ENCODE results near the gene IPO5.
A peak's percentile ranks its signal among the peaks of the same experiment; 100 is the strongest.

Gene IPO5

DNA sequence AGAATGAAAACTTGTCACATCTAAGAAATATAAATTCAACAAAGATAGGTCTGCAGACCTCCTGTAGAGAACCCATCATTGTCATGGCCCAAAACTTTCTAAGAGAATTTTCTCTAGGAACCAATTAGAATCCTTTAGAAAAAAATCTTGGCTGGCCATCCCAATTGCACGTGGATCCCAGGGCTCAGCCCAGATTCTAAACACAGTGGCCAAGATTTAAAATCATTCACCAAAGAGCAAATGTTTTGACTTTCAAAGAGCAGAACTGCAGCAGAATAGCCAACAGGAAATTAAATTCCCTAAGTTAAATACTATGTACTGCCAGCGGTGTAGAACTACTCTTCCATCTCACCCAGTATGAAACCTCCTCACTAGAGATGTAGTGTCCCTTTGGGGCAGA lies 21.3 kb downstream of the IPO5 start:
- TF ChIP-seq PAX5 (IDR thresholded peaks at IDR 0.05; ENCODE audit: insufficient read depth, low read length, severe bottlenecking) (no peak), POLR2A (IDR thresholded peaks at IDR 0.05; ENCODE audit: low read depth, low read length) (no peak), SPI1 (IDR thresholded peaks at IDR 0.05; ENCODE audit: low read depth, low read length) (no peak), POU2F2 (IDR thresholded peaks at IDR 0.05; ENCODE audit: low read depth, low read length) (no peak), POLR2AphosphoS5 (IDR thresholded peaks at IDR 0.05; ENCODE audit: low read depth, low read length) (no peak), TAF1 (IDR thresholded peaks at IDR 0.05; ENCODE audit: low read depth, low read length) (no peak)
- DNase-seq (ENCODE audit: insufficient read length, low spot score) (no peak), FAIRE-seq (no peak)

DNA sequence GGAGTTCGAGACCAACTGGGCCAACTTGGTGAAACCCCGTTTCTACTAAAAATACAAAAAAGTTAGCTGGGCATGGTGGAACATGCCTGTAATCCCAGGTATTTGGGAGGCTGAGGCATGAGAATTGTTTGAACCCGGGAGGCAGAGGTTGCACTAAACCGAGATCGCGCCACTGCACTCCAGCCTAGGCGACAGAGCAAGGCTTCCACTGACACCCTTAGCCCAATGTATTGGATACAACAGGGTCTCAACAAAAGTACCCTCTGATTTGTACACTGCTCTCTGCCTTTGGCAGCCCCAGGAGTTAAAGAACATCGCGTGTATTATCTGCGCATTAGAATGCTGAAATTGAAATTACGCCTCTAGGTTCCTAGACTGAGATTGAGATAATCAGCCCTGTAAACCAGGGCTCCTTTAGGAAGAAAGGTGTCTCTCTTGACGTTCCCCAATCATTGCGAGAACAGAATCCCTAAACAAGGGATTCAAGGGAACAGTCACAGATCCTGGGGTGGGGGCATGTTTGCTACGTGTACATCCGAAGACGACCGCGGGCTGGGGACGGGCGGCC lies 21.9 kb downstream of the IPO5 start:
- TF ChIP-seq SPI1 (IDR thresholded peaks at IDR 0.05; ENCODE audit: low read depth, low read length) (no peak), TAF1 (IDR thresholded peaks at IDR 0.05; ENCODE audit: low read depth, low read length) (no peak), POU2F2 (IDR thresholded peaks at IDR 0.05; ENCODE audit: low read depth, low read length) (no peak), POLR2AphosphoS5 (IDR thresholded peaks at IDR 0.05; ENCODE audit: low read depth, low read length) (no peak), PAX5 (IDR thresholded peaks at IDR 0.05; ENCODE audit: insufficient read depth, low read length, severe bottlenecking) (no peak), POLR2A (IDR thresholded peaks at IDR 0.05; ENCODE audit: low read depth, low read length) (no peak)
- no peak for DNase-seq (ENCODE audit: insufficient read length, low spot score)
- no peak for FAIRE-seq

DNA sequence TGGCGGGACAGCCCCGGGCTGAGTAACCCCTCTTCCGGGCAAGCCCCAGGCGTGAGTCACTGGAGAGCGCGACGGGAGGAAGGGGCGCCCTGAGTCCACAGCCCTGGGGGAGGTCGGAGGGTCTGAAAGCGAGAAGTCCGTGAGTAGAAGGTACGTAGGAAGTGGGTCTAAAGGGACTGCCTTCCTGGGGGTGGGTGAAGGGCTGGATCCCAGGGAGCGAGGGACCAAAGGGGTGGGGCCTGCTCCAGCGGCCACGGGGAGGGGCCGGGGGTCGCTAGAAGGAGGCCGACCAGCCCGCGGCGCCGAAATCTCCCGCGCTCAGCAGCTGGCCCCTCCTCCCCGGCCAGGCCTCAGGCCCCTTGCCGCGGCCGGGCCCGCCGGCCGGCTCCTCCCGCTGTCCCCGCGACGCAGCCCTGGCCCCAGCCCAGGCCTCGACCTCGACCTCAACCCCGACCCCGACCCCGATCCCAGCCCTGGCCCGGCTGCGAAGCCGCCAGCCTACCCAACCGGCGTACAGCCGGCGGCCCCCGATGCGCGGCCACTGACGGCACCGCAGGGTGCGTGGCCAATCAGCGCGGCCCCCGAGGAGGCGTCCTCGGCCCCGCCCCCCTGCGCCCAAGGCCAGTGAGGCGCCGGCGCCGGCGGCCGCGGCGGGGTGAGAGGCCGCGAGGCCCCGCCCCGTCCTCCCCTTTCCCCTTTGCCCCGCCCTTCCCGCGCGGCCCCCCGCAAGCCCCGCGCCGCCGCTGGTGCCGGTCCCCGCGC lies 22.6 kb downstream of the IPO5 start:
- DNase-seq (ENCODE audit: insufficient read length, low spot score) = peak; percentile 94
- FAIRE-seq = peak; percentile 99
- TF ChIP-seq TAF1 (IDR thresholded peaks at IDR 0.05; ENCODE audit: low read depth, low read length) (no peak), SPI1 (IDR thresholded peaks at IDR 0.05; ENCODE audit: low read depth, low read length) (no peak), POLR2AphosphoS5 (IDR thresholded peaks at IDR 0.05; ENCODE audit: low read depth, low read length) (peak; percentile 44; the same call in 1 of the 2 replicates), POU2F2 (IDR thresholded peaks at IDR 0.05; ENCODE audit: low read depth, low read length) (0 out of 2 replicates have a peak, but pooled peaks have one; percentile 30), POLR2A (IDR thresholded peaks at IDR 0.05; ENCODE audit: low read depth, low read length) (peak; percentile 77)

DNA sequence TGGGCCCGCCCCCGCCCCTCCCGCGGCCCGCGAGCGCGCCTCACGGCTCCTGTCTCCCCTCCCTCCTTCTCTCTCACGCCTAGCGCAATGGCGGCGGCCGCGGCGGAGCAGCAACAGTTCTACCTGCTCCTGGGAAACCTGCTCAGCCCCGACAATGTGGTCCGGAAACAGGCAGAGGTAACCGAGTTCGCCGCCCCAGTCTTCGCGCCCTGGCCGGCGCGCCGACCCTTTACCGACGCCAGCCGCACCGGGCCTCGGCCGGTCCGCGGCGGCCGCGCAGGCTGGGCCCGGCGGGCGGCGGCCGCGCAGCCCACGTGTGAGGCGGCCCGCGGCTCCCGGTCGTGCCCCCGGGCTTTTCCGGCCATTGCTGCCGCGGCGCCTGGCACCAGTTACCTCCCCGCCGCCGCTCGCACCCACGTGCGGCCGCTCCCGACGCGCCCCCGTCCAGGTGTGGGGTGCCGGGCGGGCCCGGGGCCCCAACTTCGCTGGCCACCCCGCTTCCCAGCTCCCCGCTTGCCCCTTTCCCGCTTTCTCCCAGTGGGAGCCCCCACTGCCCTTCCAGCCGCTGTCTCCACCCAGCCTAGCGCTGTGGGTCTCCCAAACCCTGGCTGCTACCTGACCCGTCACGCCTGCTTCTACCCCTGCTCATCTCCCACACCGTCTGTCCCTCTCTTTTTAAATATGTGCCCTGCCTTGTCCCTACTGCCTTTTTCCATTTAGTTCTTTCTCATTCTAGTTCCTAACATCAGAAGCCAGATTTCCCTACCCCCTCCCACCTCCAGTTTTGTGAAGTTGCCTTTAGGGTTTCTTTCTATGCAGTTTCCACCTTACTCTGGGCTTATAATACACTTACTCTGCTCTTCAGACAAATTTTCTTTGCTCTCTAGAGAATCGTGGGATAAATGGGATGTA lies 23.4 kb downstream of the IPO5 start:
- TF ChIP-seq PAX5 (IDR thresholded peaks at IDR 0.05; ENCODE audit: insufficient read depth, low read length, severe bottlenecking) (no peak), TAF1 (IDR thresholded peaks at IDR 0.05; ENCODE audit: low read depth, low read length) (peak; percentile 30; the same call in 1 of the 2 replicates), SPI1 (IDR thresholded peaks at IDR 0.05; ENCODE audit: low read depth, low read length) (no peak), POU2F2 (IDR thresholded peaks at IDR 0.05; ENCODE audit: low read depth, low read length) (no peak)
- peak; percentile 32 for DNase-seq (ENCODE audit: insufficient read length, low spot score)
- FAIRE-seq = peak; percentile 58

DNA sequence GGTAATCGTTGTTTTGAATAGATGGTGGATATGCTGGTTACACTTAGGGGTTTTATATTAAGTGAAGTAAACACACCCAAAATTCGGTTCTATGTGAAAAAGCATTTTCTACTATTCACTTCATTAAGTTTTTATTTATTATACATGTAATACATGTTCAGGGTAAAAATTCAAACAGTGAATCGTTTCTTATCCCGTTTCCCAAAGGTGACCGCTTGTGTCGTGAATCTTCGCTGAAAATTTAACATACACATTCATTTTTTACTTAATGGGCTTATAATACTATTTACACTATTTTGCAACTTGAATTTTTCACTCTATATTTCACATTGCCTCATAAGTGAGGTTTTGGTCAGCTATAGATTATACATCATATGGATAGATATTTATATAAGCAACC lies 24.5 kb downstream of the IPO5 start:
- no peak for DNase-seq (ENCODE audit: insufficient read length, low spot score)
- TF ChIP-seq SPI1 (IDR thresholded peaks at IDR 0.05; ENCODE audit: low read depth, low read length) = no peak
- TF ChIP-seq PAX5 (IDR thresholded peaks at IDR 0.05; ENCODE audit: insufficient read depth, low read length, severe bottlenecking) = no peak
- no peak for TF ChIP-seq TAF1 (IDR thresholded peaks at IDR 0.05; ENCODE audit: low read depth, low read length)
- no peak for TF ChIP-seq POLR2AphosphoS5 (IDR thresholded peaks at IDR 0.05; ENCODE audit: low read depth, low read length)
- TF ChIP-seq POU2F2 (IDR thresholded peaks at IDR 0.05; ENCODE audit: low read depth, low read length) = no peak
- no peak for TF ChIP-seq POLR2A (IDR thresholded peaks at IDR 0.05; ENCODE audit: low read depth, low read length)
- no peak for FAIRE-seq

DNA sequence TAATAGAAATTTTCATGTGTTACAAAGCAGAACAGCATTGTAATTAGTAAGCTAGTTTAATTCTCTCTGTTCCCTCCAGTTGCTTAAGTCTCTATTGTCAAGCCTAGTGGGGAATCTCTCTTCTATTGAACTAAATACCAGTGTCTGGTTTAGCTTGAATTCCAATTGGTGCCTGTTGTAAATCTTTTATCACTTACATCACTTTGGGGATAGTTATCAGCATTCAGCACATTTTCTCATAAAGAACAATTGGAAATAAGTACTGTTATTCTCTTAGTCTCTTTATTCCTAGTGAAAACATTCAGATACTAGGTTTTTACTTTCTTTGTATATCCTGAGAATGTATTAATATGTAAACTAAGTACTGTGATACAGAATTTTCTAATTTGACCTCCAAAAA lies 25.2 kb downstream of the IPO5 start:
- DNase-seq (ENCODE audit: insufficient read length, low spot score) (no peak), FAIRE-seq (no peak)
- TF ChIP-seq TAF1 (IDR thresholded peaks at IDR 0.05; ENCODE audit: low read depth, low read length) (no peak), POLR2AphosphoS5 (IDR thresholded peaks at IDR 0.05; ENCODE audit: low read depth, low read length) (no peak), SPI1 (IDR thresholded peaks at IDR 0.05; ENCODE audit: low read depth, low read length) (no peak), POLR2A (IDR thresholded peaks at IDR 0.05; ENCODE audit: low read depth, low read length) (no peak), POU2F2 (IDR thresholded peaks at IDR 0.05; ENCODE audit: low read depth, low read length) (no peak), PAX5 (IDR thresholded peaks at IDR 0.05; ENCODE audit: insufficient read depth, low read length, severe bottlenecking) (no peak)

DNA sequence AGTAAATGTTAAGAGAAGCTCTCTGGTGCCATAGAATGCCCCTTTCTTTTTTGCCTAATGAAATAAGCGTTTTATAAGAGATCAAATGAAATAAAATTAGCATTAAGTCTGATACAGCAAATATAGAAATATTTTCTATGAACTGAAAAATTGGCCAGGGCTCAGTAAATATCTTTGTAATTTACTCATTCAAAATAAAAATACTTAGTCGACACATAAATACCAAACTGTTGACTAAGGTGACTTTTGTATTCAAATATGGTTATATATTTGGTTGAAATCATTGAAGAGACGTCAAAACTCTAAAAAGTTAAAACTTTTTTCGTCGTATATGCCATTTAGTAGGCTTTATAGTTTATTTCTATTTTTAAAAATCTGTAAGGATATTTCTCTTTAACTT lies 25.6 kb downstream of the IPO5 start:
- TF ChIP-seq POU2F2 (IDR thresholded peaks at IDR 0.05; ENCODE audit: low read depth, low read length) (no peak), TAF1 (IDR thresholded peaks at IDR 0.05; ENCODE audit: low read depth, low read length) (no peak), SPI1 (IDR thresholded peaks at IDR 0.05; ENCODE audit: low read depth, low read length) (no peak), POLR2A (IDR thresholded peaks at IDR 0.05; ENCODE audit: low read depth, low read length) (no peak), POLR2AphosphoS5 (IDR thresholded peaks at IDR 0.05; ENCODE audit: low read depth, low read length) (no peak), PAX5 (IDR thresholded peaks at IDR 0.05; ENCODE audit: insufficient read depth, low read length, severe bottlenecking) (no peak)
- FAIRE-seq (no peak), DNase-seq (ENCODE audit: insufficient read length, low spot score) (no peak)

DNA sequence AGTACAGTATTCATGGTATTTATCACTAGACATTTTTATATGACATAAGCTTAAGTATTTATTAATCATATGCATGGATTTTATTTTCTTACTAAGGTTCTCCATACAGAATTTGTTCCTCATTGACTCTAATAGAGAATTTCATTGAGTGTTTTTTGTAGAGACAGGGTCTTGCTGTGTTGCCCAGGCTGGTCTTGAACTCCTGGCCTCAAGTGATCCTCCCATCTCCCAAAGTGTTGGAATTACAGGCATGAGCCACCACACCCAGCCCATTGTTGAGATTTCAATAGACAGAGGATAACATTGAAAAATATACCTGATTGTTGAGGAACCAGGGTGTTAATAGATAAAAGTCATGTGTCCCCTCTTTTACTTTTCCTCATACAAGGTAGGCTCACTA lies 26.1 kb downstream of the IPO5 start:
- FAIRE-seq = no peak
- no peak for TF ChIP-seq POLR2A (IDR thresholded peaks at IDR 0.05; ENCODE audit: low read depth, low read length)
- TF ChIP-seq SPI1 (IDR thresholded peaks at IDR 0.05; ENCODE audit: low read depth, low read length) = no peak
- TF ChIP-seq POLR2AphosphoS5 (IDR thresholded peaks at IDR 0.05; ENCODE audit: low read depth, low read length) = no peak
- TF ChIP-seq POU2F2 (IDR thresholded peaks at IDR 0.05; ENCODE audit: low read depth, low read length) = no peak
- no peak for DNase-seq (ENCODE audit: insufficient read length, low spot score)

DNA sequence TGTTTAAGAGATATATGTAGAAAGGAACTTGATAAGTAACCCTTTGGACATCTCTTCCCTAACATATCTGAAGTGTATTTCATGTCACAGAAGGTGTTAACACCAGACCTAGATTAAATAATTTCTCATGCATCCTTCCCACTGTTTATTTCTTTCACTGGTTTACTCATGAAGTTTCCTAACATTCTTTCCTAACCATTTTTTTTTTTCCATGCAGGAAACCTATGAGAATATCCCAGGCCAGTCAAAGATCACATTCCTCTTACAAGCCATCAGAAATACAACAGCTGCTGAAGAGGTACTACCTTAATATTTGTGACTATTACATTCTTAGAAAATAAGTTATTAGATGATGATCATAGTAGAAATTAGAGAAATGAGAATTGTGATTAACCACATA lies 28.8 kb downstream of the IPO5 start:
- DNase-seq (ENCODE audit: insufficient read length, low spot score) (no peak), FAIRE-seq (no peak)
- no peak for TF ChIP-seq POLR2AphosphoS5 (IDR thresholded peaks at IDR 0.05; ENCODE audit: low read depth, low read length)
- TF ChIP-seq POLR2A (IDR thresholded peaks at IDR 0.05; ENCODE audit: low read depth, low read length) = no peak
- TF ChIP-seq TAF1 (IDR thresholded peaks at IDR 0.05; ENCODE audit: low read depth, low read length) = no peak
- no peak for TF ChIP-seq SPI1 (IDR thresholded peaks at IDR 0.05; ENCODE audit: low read depth, low read length)
- no peak for TF ChIP-seq POU2F2 (IDR thresholded peaks at IDR 0.05; ENCODE audit: low read depth, low read length)
- TF ChIP-seq PAX5 (IDR thresholded peaks at IDR 0.05; ENCODE audit: insufficient read depth, low read length, severe bottlenecking) = no peak
